CD14-positive monocyte (primary cell): ENCODE measurements around the gene HIF1AN. TPM values are rescaled to one million over a fixed set of nuclear protein-coding genes. Genes with fewer than 3 reads are reported as not detected.

Experiments
- DNase-seq, 3 donors: peaks; one replicate each; pipeline ENCODE4 v3.0.0-alpha.2; 2011 to 2022
- H2AFZ ChIP-seq: 2 replicates; pipeline ENCODE4 v1.6.0; 2012; ENCODE audit warnings: mild to moderate bottlenecking, low read depth, low read length, inconsistent platforms; ENCODE audit not compliant: insufficient read depth, poor library complexity, severe bottlenecking
- H3K27ac ChIP-seq, 2 donors: 1 replicate in 1 of 2; 2 replicates in 1 of 2; pipeline ENCODE4 v1.5.1; 2012 to 2013; ENCODE audit warnings: low read length in 2 of 2, control low read depth in 1 of 2, inconsistent platforms in 1 of 2, low read depth in 1 of 2, mild to moderate bottlenecking in 1 of 2
- H3K27me3 ChIP-seq, 2 donors: one replicate each; pipeline versions ENCODE4 v1.6.0 to v1.6.1; 2011 to 2013; ENCODE audit warnings: low read length in 2 of 2; ENCODE audit not compliant: control insufficient read depth in 2 of 2, insufficient read depth in 2 of 2
- H3K36me3 ChIP-seq, 2 donors: replicated peaks in 1 of 2; 1 replicate in 1 of 2; 2 replicates in 1 of 2; pipeline versions ENCODE4 v1.5.1 to v1.6.1; 2012 to 2013; ENCODE audit warnings: low read length in 2 of 2, control low read depth in 1 of 2, inconsistent platforms in 1 of 2, mild to moderate bottlenecking in 1 of 2; ENCODE audit not compliant: insufficient read depth in 2 of 2, control insufficient read depth in 1 of 2
- H3K4me1 ChIP-seq, 2 donors: 1 replicate in 1 of 2; 2 replicates in 1 of 2; pipeline versions ENCODE4 v1.5.1 to v1.6.1; 2012 to 2013; ENCODE audit warnings: low read length in 2 of 2, control low read depth in 1 of 2, inconsistent platforms in 1 of 2, mild to moderate bottlenecking in 1 of 2, moderate library complexity in 1 of 2; ENCODE audit not compliant: insufficient read depth in 2 of 2, control insufficient read depth in 1 of 2
- H3K4me2 ChIP-seq: replicated peaks from 2 replicates; pipeline ENCODE3; 2012; ENCODE audit warnings: low read length, moderate library complexity, mild to moderate bottlenecking; ENCODE audit not compliant: poor library complexity, severe bottlenecking; ENCODE audit errors: extremely low read depth
- H3K4me3 ChIP-seq, 3 experiments: fragments of 200-600 bp in 1 of 3; sonication (generic) in 1 of 3; replicated peaks in 1 of 3; 1 replicate in 2 of 3; 2 replicates in 1 of 3; pipeline ENCODE4 v1.5.1; 2011 to 2013; ENCODE audit warnings: low read length in 3 of 3, mild to moderate bottlenecking in 3 of 3, control low read depth in 2 of 3, low read depth in 2 of 3, inconsistent platforms in 1 of 3, moderate library complexity in 1 of 3
- H3K79me2 ChIP-seq: 2 replicates; pipeline ENCODE4 v1.6.0; 2012; ENCODE audit warnings: mild to moderate bottlenecking, control low read depth, inconsistent platforms, low read length, moderate library complexity; ENCODE audit not compliant: insufficient read depth
- H3K9ac ChIP-seq: 2 replicates; pipeline ENCODE4 v1.6.0; 2017; ENCODE audit warnings: low read length, mild to moderate bottlenecking; ENCODE audit not compliant: insufficient read depth, poor library complexity, severe bottlenecking
- H3K9me3 ChIP-seq, 2 donors: replicated peaks in 1 of 2; 1 replicate in 1 of 2; 2 replicates in 1 of 2; pipeline versions ENCODE4 v1.5.1 to v1.6.1; 2012 to 2013; ENCODE audit warnings: low read length in 2 of 2, control low read depth in 1 of 2; ENCODE audit not compliant: control insufficient read depth in 1 of 2, insufficient read depth in 1 of 2
- H4K20me1 ChIP-seq: 2 replicates; pipeline ENCODE4 v1.6.0; 2012; ENCODE audit warnings: mild to moderate bottlenecking, low read length, control low read depth, moderate library complexity; ENCODE audit not compliant: insufficient read depth
- H3K27ac Mint-ChIP-seq, 7 donors: one replicate each; pipeline ENCODE4 v1.8.0; 2020; ENCODE audit warnings: mild to moderate bottlenecking in 7 of 7, mixed read lengths in 7 of 7, moderate library complexity in 6 of 7, inconsistent platforms in 2 of 7
- H3K27me3 Mint-ChIP-seq, 3 donors: one replicate each; pipeline ENCODE4 v1.8.0; 2021 to 2022; ENCODE audit warnings: low read depth in 3 of 3, mild to moderate bottlenecking in 3 of 3, mixed read lengths in 3 of 3, moderate library complexity in 3 of 3, inconsistent platforms in 1 of 3
- H3K36me3 Mint-ChIP-seq, 2 donors: one replicate each; pipeline ENCODE4 v1.8.0; 2020; ENCODE audit warnings: mixed read lengths in 2 of 2, inconsistent platforms in 1 of 2, mild to moderate bottlenecking in 1 of 2
- H3K4me1 Mint-ChIP-seq: one replicate; pipeline ENCODE4 v1.8.0; 2020; ENCODE audit warnings: mild to moderate bottlenecking, mixed read lengths
- H3K4me3 Mint-ChIP-seq, 2 donors: one replicate each; pipeline ENCODE4 v1.8.0; 2020; ENCODE audit warnings: mild to moderate bottlenecking in 2 of 2, mixed read lengths in 2 of 2, moderate library complexity in 1 of 2
- H3K9me3 Mint-ChIP-seq, 7 donors: one replicate each; pipeline ENCODE4 v1.8.0; 2020 to 2022; ENCODE audit warnings: mixed read lengths in 7 of 7, mild to moderate bottlenecking in 6 of 7, moderate library complexity in 6 of 7, inconsistent platforms in 2 of 7
- CTCF ChIP-seq: fragments of 200-600 bp; IDR thresholded peaks from one replicate; pipeline ENCODE4 v1.8.0; 2022; ENCODE audit warnings: antibody characterized with exemption, mild to moderate bottlenecking
- WGBS: methylation state at CpG from one replicate; pipeline ENCODE4 v1.1.5; 2013; ENCODE audit warnings: missing lambda C conversion rate; ENCODE audit not compliant: insufficient coverage; 5-methylcytosine and 5-hydroxymethylcytosine counted together
- intact Hi-C, 2 donors: fragments of 100-400 bp; cut with micrococcal nuclease; formaldehyde crosslinking; loops; one replicate each; pipeline versions ENCODE4 v1.15.0 to v1.15.1; 2023
- polyA plus RNA-seq, 3 donors: library from polyadenylated mRNA; depleted of rRNA in 1 of 3; unstranded in 2 of 3; stranded (reverse) in 1 of 3; fragments of 300-500 nt in 2 of 3; fragments of >200 nt in 1 of 3; fragmentation: Illumina TruSeq in 2 of 3; gene quantifications; 1 replicate in 2 of 3; 2 replicates in 1 of 3; pipeline ENCODE4 v1.2.3, GENCODE V29; 2012 to 2021

The HIF1AN gene
- polyA plus RNA-seq, 3 donors: 8.5 to 25.3 (median 17.2) TPM

DNA sequence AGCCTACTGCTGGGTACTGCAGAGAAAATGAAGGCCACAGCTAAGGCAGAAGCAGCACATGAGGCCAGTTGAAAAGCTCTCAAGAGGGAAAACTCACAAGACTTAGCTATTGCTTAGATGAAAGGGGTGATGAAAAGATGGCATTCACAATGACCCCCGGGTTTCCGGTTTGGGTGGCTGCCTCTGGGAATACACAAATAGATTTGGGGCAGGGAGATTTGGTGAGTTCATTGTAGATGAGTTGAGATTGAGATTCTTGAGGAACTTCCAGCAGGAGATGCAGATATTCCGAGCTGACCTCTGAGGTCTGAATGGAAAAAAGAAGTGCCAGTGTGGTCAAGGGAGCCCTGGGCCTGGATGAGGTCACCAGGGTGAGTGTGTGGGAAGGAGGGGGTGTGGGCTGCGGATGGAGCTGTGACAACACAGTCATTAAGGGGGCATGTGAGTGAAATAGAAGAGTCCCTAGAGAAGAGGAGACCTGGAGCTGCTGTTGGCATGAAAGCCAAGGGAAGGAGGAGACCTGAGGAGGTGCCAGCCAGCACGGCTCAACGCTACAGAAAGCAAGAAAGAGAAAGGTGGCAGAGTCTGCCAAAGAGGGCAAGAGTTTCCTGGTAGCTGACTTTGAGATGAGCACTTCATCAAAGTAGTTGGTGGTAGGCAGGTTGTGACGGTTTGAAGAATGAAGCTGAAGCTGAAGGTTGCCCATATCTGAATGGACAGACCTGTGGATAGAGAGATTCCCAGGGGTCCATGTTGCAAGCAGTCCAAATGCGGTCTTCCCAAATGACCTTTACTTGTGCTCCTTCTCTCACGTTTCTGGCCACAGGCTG, 43.7 kb downstream of the HIF1AN start:
- DNase-seq: no peak
- Mint-ChIP-seq H3K4me3 (no peak overlapping the region), H3K27me3 (peaks cover 29 to 49% (median 37%) of the 10 kb centered on the region in 3 donors), H3K27ac (no peak overlapping the region), H3K4me1 (no peaks in the 10 kb centered on the region), H3K36me3 (no peaks in the 10 kb centered on the region), H3K9me3 (peaks cover 0 to 4% (median 0%) of the 10 kb centered on the region in 7 donors)
- intact Hi-C loops: no loop called here
- Histone ChIP-seq H3K27me3 (peaks cover 7 to 8% of the 10 kb centered on the region in 2 donors), H3K4me2 (no peak overlapping the region), H2AFZ (no peak overlapping the region), H3K27ac (no peak overlapping the region), H3K4me3 (no peak overlapping the region), H3K9ac (no peak overlapping the region), H3K4me1 (no peaks in the 10 kb centered on the region), H3K9me3 (no peaks in the 10 kb centered on the region), H4K20me1 (no peaks in the 10 kb centered on the region), H3K36me3 (no peaks in the 10 kb centered on the region), H3K79me2 (no peaks in the 10 kb centered on the region)
- no peak for TF ChIP-seq CTCF
- 86% methylated on average over 9 of the region's 9 CpGs for WGBS

DNA sequence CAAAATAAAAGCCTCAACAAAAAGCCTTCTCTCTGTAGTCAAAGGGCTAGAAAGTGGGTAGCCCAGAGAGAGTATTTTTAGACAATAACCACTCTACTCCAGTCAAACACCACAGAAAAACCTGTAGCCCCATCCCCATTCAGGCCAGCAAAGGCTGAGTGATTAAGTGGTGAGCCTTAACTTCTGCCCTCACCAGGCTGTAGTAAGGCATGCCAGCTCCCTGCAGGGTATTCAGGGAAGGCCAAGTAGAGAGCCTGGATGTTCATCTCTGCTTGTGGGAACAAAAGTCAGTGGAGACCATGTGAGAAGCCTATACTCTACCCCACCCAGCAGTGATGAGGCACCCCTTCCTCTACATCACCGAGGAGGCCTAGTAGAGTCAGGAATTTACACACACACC, 51.2 kb downstream of the HIF1AN start:
- Mint-ChIP-seq H3K27me3 (peaks cover 35 to 59% (median 38%) of the 10 kb centered on the region in 3 donors), H3K4me1 (no peaks in the 10 kb centered on the region), H3K9me3 (peaks cover 0 to 11% (median 4%) of the 10 kb centered on the region in 7 donors), H3K36me3 (no peaks in the 10 kb centered on the region), H3K27ac (no peak overlapping the region), H3K4me3 (no peak overlapping the region)
- peaks cover 29 to 46% of the 10 kb centered on the region in 2 donors for H3K27me3 ChIP-seq
- no peaks in the 10 kb centered on the region for H3K36me3 ChIP-seq
- H2AFZ ChIP-seq: no peak overlapping the region
- no CpG with 5 or more reads among the region's 1 CpG for WGBS
- no peaks in the 10 kb centered on the region for H3K79me2 ChIP-seq
- H3K9ac ChIP-seq: no peak overlapping the region
- H4K20me1 ChIP-seq: no peaks in the 10 kb centered on the region
- TF ChIP-seq CTCF: no peak
- intact Hi-C loops: no loop called here
- no peak overlapping the region for H3K27ac ChIP-seq
- no peaks in the 10 kb centered on the region for H3K9me3 ChIP-seq
- no peak overlapping the region for H3K4me2 ChIP-seq
- no peak for DNase-seq
- H3K4me3 ChIP-seq: no peak overlapping the region
- no peaks in the 10 kb centered on the region for H3K4me1 ChIP-seq
